Measurements from ENCODE around the gene WNT10A. TPM values are rescaled to one million over a fixed set of nuclear protein-coding genes. Genes with fewer than 3 reads are reported as not detected.
A peak's percentile ranks its signal among the peaks of the same experiment; 100 is the strongest.

Gene WNT10A
- total and polyA plus RNA-seq, 2 experiments from 2014 or later = 1.9 TPM

DNA sequence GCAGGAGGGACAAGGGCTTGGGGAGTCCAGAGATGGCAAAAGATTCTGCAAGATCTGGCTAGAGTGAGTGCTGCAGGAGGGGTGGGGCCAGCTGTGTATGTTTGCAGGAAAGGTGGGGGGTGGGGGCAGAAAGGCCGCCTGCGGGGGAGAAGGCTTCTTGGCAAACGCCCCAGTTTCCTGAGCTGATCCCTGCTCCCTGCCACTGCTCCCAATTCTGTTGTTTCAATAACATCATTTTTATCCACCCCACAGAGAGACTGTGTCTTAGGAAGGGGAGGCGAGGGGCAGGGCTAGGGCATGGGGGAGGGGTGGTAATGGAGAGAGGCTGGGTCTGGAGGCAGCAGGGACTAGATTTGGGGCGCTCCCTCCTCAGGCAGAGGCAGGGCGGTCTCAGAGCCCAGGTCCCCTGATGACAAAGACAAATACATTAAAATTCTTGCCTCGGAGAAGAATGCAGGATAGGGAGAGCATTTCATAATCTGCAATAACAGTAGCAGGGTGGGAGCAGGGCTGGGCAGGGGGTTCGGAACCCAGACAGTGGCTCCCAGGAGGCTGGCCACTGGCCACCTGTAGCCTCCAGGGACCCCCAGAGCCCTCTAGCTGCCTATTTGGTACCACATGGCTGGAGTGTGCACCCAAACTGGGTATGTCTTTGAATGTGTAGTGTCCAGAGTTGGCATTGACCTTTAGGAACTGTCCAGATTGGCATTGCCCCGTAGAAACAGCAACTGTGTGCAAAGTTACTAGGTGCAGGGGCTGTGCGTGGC is 23.1 kb upstream of the WNT10A start:
- Histone ChIP-seq H3K4me2 (no peak overlapping the region), H3K4me3 (no peak overlapping the region), H3K27ac (no peak overlapping the region), H3K9me3 (ENCODE audit: low read depth) (no peaks in the 10 kb centered on the region), H3K27me3 (peaks cover 80% of the 10 kb centered on the region), H3K79me2 (no peaks in the 10 kb centered on the region), H3K4me1 (ENCODE audit: insufficient read depth) (peaks cover 23% of the 10 kb centered on the region), H2AFZ (no peak overlapping the region), H3K9me2 (replicated peaks; ENCODE audit: insufficient read depth) (no peaks in the 10 kb centered on the region), H3K36me3 (replicated peaks; ENCODE audit: insufficient read depth, low read depth) (no peaks in the 10 kb centered on the region), H4K20me1 (ENCODE audit: insufficient read depth, poor library complexity, severe bottlenecking) (no peaks in the 10 kb centered on the region)
- no peak for DNase-seq (ENCODE audit: low spot score)
- no peak for TF ChIP-seq EZH2phosphoT487 (IDR thresholded peaks at IDR 0.05; ENCODE audit: low read depth, severe bottlenecking, unreplicated experiment)
- no peak for TF ChIP-seq EZH2 (IDR thresholded peaks at IDR 0.05; ENCODE audit: borderline replicate concordance)
- no peak for TF ChIP-seq CTCF (IDR thresholded peaks at IDR 0.05; ENCODE audit: poor library complexity)
- WGBS (ENCODE audit: low lambda C conversion rate, missing lambda C conversion rate) = 29% methylated on average over 10 of the region's 10 CpGs

- TF ChIP-seq CTCF (IDR thresholded peaks at IDR 0.05; ENCODE audit: poor library complexity) = no peak
- no peak for TF ChIP-seq EZH2 (IDR thresholded peaks at IDR 0.05; ENCODE audit: borderline replicate concordance)
- TF ChIP-seq EZH2phosphoT487 (IDR thresholded peaks at IDR 0.05; ENCODE audit: low read depth, severe bottlenecking, unreplicated experiment) = no peak
- no peaks in the 10 kb centered on the region for H3K36me3 ChIP-seq (replicated peaks; ENCODE audit: insufficient read depth, low read depth)
- 27% methylated on average over 1 of the region's 1 CpG for WGBS (ENCODE audit: low lambda C conversion rate, missing lambda C conversion rate)
- H3K27ac ChIP-seq = no peak overlapping the region
- H3K9me2 ChIP-seq (replicated peaks; ENCODE audit: insufficient read depth) = no peaks in the 10 kb centered on the region
- H3K27me3 ChIP-seq = peaks cover 82% of the 10 kb centered on the region
- peaks cover 23% of the 10 kb centered on the region for H3K4me1 ChIP-seq (ENCODE audit: insufficient read depth)
- H4K20me1 ChIP-seq (ENCODE audit: insufficient read depth, poor library complexity, severe bottlenecking) = no peaks in the 10 kb centered on the region
- no peak for DNase-seq (ENCODE audit: low spot score)
- no peak overlapping the region for H3K4me3 ChIP-seq
- no peak overlapping the region for H2AFZ ChIP-seq
- H3K9me3 ChIP-seq (ENCODE audit: low read depth) = no peaks in the 10 kb centered on the region
- H3K79me2 ChIP-seq = no peaks in the 10 kb centered on the region
- H3K4me2 ChIP-seq = no peak overlapping the region
Observed at GRCh38 chr2:218858138-218858445, 22.6 kb upstream of the WNT10A start.

DNA sequence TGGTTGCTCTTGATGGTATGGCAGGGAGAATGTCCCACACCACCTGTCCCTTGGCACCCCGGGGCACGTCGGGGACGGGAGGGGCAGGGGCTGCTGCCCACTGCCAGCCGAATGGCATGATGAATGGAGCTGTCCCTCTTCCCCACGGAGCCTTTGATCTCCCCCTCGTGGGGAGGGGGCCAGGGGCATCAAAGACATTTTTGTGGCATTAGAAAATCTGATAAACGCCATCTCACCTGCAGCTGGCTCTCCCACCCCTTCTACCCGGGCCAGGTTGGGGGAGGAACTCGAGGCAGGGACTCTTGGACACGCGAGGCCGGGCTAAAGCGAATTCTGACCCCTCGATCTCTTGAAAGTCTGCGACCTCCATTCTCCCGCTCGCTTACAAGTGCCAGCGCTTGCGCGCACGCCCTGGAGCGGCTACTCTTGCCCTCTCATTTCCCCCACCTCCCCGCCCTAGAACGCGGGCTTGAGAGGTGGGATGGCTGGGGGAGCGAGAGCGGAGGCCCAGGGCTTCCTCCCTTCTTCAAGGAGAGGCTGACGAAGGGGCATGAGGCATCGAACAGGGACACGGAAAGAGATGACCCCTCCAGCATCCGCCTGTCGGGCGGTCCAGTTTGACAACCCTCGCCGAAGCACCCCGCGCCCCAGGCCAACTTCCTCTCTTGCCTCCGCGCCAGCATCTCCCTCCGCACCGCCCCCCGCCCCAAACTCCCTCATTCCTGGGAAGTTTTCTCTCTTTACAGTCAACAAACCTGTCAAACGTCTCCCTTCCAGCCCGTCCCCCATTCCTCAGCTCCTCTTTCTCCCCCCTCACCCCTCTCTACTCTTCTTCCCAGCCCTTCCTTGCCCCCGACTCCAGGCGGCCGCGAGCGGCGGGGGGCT is 21.7 kb upstream of the WNT10A start:
- H3K27ac ChIP-seq = no peak overlapping the region
- TF ChIP-seq CTCF (IDR thresholded peaks at IDR 0.05; ENCODE audit: poor library complexity) (no peak), EZH2 (IDR thresholded peaks at IDR 0.05; ENCODE audit: borderline replicate concordance) (peak; percentile 80)
- H2AFZ ChIP-seq = no peak overlapping the region
- H3K36me3 ChIP-seq (replicated peaks; ENCODE audit: insufficient read depth, low read depth) = no peaks in the 10 kb centered on the region
- no peak for DNase-seq (ENCODE audit: low spot score)
- peaks cover 23% of the 10 kb centered on the region for H3K4me1 ChIP-seq (ENCODE audit: insufficient read depth)
- 5% methylated on average over 29 of the region's 51 CpGs for WGBS (ENCODE audit: low lambda C conversion rate, missing lambda C conversion rate)
- H4K20me1 ChIP-seq (ENCODE audit: insufficient read depth, poor library complexity, severe bottlenecking) = no peaks in the 10 kb centered on the region
- H3K9me3 ChIP-seq (ENCODE audit: low read depth) = no peaks in the 10 kb centered on the region
- H3K4me3 ChIP-seq = no peak overlapping the region
- H3K79me2 ChIP-seq = no peaks in the 10 kb centered on the region
- no peaks in the 10 kb centered on the region for H3K9me2 ChIP-seq (replicated peaks; ENCODE audit: insufficient read depth)
- peak overlapping the region; percentile 84 for H3K4me2 ChIP-seq
- peaks cover 86% of the 10 kb centered on the region for H3K27me3 ChIP-seq

All from hepatocyte (in vitro differentiated cells).